ENCODE measurements around the gene HS3ST6. TPM values are rescaled to one million over a fixed set of nuclear protein-coding genes. Genes with fewer than 3 reads are reported as not detected.

The HS3ST6 gene
- total and polyA plus RNA-seq, 9 of the 15 experiments (the other 6 are each of a cell fraction or from before 2014, with no cell fraction given) = not detected

GRCh38 chr16:1914084-1914608 lies 4.1 kb downstream of the HS3ST6 start:
- Histone ChIP-seq H4K20me1 (replicated peaks; ENCODE audit: control insufficient read depth, insufficient read depth, low read length) (no peaks in the 10 kb centered on the region), H3K9me3 (replicated peaks; ENCODE audit: control insufficient read depth, insufficient read depth, low read depth, low read length) (no peaks in the 10 kb centered on the region), H3K9ac (ENCODE audit: insufficient read depth in 1 of 2, low read depth in 2 of 2, low read length in 2 of 2) (peak overlapping the region in 1 of 2 experiments; percentile 41; a peak in 2 of 4 replicates), H3K4me2 (ENCODE audit: insufficient read depth, low read length) (no peak overlapping the region), H3K79me2 (ENCODE audit: control insufficient read depth, insufficient read depth, low read length) (no peaks in the 10 kb centered on the region), H3K4me1 (replicated peaks in 1 of 2; ENCODE audit: control insufficient read depth in 2 of 2, insufficient read depth in 2 of 2, low read length in 2 of 2) (peaks cover 0 to 69% of the 10 kb centered on the region in 2 experiments; a peak in 2 of 5 replicates), H3K27me3 (ENCODE audit: control insufficient read depth in 2 of 2, insufficient read depth in 2 of 2, low read length in 2 of 2) (peaks cover 17 to 43% of the 10 kb centered on the region in 2 experiments; a peak in 4 of 5 replicates), H2AFZ (ENCODE audit: low read depth, low read length) (no peak overlapping the region), H3K9me1 (ENCODE audit: control insufficient read depth, insufficient read depth, low read length) (no peaks in the 10 kb centered on the region), H3K36me3 (ENCODE audit: control insufficient read depth, insufficient read depth, low read length) (no peaks in the 10 kb centered on the region), H3K27ac (ENCODE audit: extremely low read depth, low read depth, low read length) (no peak overlapping the region), H3K4me3 (no peak overlapping the region)
- CTCF ChIA-PET (ENCODE audit: low intra/inter-chr PET ratio) = no interaction called here
- POLR2A ChIA-PET = interaction anchor here (0.6 to 1.8 kb wide), 2 partner anchors 19 to 29 kb away, joined by 3 read pairs; no protein-coding TSS in a partner anchor
- intact Hi-C loops (cut with micrococcal nuclease) (no loop called here), in situ Hi-C loops (cut with MboI) (no loop called here)
- no peak for TF ChIP-seq PRMT5 (CRISPR knock-in tag; IDR thresholded peaks at IDR 0.05)
- no peak for TF ChIP-seq MCM2 (IDR thresholded peaks at IDR 0.05; ENCODE audit: low read depth)
- no peak for TF ChIP-seq SP1 (CRISPR knock-in tag; IDR thresholded peaks at IDR 0.05)
- no peak for TF ChIP-seq KAT7 (CRISPR knock-in tag; IDR thresholded peaks at IDR 0.05; ENCODE audit: borderline replicate concordance)
- no peak for TF ChIP-seq SREBF2 (CRISPR knock-in tag; IDR thresholded peaks at IDR 0.05)
- no peak for TF ChIP-seq ARHGAP35 (IDR thresholded peaks at IDR 0.05; ENCODE audit: partially characterized antibody)
- no peak for TF ChIP-seq TRIM24 (IDR thresholded peaks at IDR 0.05)
- TF ChIP-seq, protein P1, sequence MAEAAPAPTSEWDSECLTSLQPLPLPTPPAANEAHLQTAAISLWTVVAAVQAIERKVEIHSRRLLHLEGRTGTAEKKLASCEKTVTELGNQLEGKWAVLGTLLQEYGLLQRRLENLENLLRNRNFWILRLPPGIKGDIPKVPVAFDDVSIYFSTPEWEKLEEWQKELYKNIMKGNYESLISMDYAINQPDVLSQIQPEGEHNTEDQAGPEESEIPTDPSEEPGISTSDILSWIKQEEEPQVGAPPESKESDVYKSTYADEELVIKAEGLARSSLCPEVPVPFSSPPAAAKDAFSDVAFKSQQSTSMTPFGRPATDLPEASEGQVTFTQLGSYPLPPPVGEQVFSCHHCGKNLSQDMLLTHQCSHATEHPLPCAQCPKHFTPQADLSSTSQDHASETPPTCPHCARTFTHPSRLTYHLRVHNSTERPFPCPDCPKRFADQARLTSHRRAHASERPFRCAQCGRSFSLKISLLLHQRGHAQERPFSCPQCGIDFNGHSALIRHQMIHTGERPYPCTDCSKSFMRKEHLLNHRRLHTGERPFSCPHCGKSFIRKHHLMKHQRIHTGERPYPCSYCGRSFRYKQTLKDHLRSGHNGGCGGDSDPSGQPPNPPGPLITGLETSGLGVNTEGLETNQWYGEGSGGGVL (CRISPR knock-in tag; IDR thresholded peaks at IDR 0.05) = no peak
- TF ChIP-seq BCOR (IDR thresholded peaks at IDR 0.05) = no peak
- TF ChIP-seq ZNF561 (CRISPR knock-in tag; conservative IDR thresholded peaks at IDR 0.05) = no peak
- no peak for TF ChIP-seq FOSL1 (tag; conservative IDR thresholded peaks at IDR 0.05)
- no peak for TF ChIP-seq MAFK (IDR thresholded peaks at IDR 0.05; ENCODE audit: low read length)
- no peak for TF ChIP-seq CBX8 (IDR thresholded peaks at IDR 0.05; ENCODE audit: borderline replicate concordance, extremely low read depth, low read depth, low read length, poor library complexity, severe bottlenecking)
- no peak for TF ChIP-seq ZFP30 (CRISPR knock-in tag; IDR thresholded peaks at IDR 0.05; ENCODE audit: borderline replicate concordance)
- no peak for TF ChIP-seq THRB (CRISPR knock-in tag; conservative IDR thresholded peaks at IDR 0.05)
- TF ChIP-seq SMC3 (conservative IDR thresholded peaks at IDR 0.05; ENCODE audit: insufficient read depth, low read depth, low read length) = no peak
- no peak for TF ChIP-seq USF1 (CRISPR knock-in tag; IDR thresholded peaks at IDR 0.05)
- no peak for TF ChIP-seq TCF3 (CRISPR knock-in tag; IDR thresholded peaks at IDR 0.05)
- TF ChIP-seq HOXB6 (CRISPR knock-in tag; IDR thresholded peaks at IDR 0.05; ENCODE audit: borderline replicate concordance) = no peak
- no peak for TF ChIP-seq ERF (CRISPR knock-in tag; IDR thresholded peaks at IDR 0.05)
- no TSS peak for BruUV-seq (replicated peaks)
- no peak for FAIRE-seq
- WGBS (ENCODE audit: insufficient coverage, low coverage, missing lambda C conversion rate) = 4% methylated on average over 11 of the region's 15 CpGs
- DNase-seq (ENCODE audit: extremely low read depth in 1 of 4, low spot score in 3 of 4) = no peak
- ATAC-seq = no peak
